ENCODE measurements around the gene VSX1.

DNA sequence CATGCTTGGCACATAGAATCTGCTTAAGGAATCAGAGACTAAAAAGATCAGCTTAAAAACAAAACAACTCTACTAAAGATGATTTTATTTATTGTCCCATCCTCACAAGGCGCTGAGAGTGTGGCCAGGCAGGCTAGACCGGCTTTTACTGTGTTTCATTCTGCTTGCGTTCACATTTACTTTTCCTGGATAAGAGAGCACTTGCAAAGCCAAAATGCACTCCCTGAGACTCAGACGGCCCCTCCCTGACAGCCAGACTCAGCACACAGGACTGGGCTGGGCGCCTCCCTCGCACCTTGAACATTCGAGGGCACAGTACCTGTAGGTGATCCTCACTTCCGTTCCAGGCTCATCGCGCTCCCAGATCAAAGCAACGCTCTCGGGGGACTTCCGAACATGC is 34.2 kb downstream of the VSX1 start:
- no peak for TF ChIP-seq ZNF837 (tag by site-specific recombination; IDR thresholded peaks at IDR 0.05)
- no peak for TF ChIP-seq ZNF777 (tag by site-specific recombination; IDR thresholded peaks at IDR 0.05; ENCODE audit: borderline replicate concordance)
- TF ChIP-seq MZF1 (tag by site-specific recombination; IDR thresholded peaks at IDR 0.05; ENCODE audit: borderline replicate concordance) = no peak

All from HEK293 (cell line).